ENCODE results near the gene RUBCNL. TPM values are rescaled to one million over a fixed set of nuclear protein-coding genes. Genes with fewer than 3 reads are reported as not detected.

Gene RUBCNL
- total and polyA plus RNA-seq, 2 of the 4 experiments (the other 2 are of a cell fraction) = 0.03 TPM; not detected in 1

GRCh38 chr13:46402178-46402577 is 15.1 kb upstream of the RUBCNL start (continued):
- TF ChIP-seq MXI1 (IDR thresholded peaks at IDR 0.05; ENCODE audit: borderline replicate concordance, low read depth, low read length) (no peak), NFE2L2 (IDR thresholded peaks at IDR 0.05; ENCODE audit: low read depth, low read length) (no peak), RFX5 (IDR thresholded peaks at IDR 0.05; ENCODE audit: low read depth, low read length) (no peak)

DNA sequence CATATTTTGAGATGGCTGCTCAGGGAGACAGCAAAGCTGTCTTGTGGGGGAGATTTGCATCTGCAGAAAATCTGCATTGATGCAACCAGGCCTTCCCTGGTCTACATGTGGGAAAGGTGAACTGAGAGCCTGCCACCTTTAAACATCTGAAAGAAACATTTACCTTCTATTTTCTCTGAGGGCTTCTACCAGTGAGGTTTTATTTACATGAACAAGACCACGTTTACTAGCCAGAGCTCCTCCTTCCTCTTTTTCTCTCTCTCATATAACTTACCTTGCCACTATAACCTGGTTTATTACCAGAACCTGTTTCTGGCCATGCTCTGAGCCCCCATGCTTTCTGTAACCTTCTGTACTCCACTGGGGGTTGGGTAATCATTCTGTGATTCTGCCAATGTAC is 14.4 kb upstream of the RUBCNL start:
- H2BK5ac ChIP-seq (ENCODE audit: low read depth, low read length, poor library complexity, severe bottlenecking) = no peak overlapping the region
- H3K23ac ChIP-seq (ENCODE audit: low read depth, low read length) = no peak overlapping the region
- H2BK120ac ChIP-seq (ENCODE audit: low read depth, low read length) = no peak overlapping the region
- H3K18ac ChIP-seq (ENCODE audit: low read depth, low read length) = no peak overlapping the region
- H3K9me1 ChIP-seq (ENCODE audit: insufficient read depth, low read length) = no peaks in the 10 kb centered on the region
- H3K27me3 ChIP-seq (ENCODE audit: control insufficient read depth, insufficient read depth, low read length) = no peaks in the 10 kb centered on the region; the same call in 1 of the 2 replicates
- no peak overlapping the region for H4K5ac ChIP-seq (ENCODE audit: low read depth, low read length)
- intact Hi-C loops (cut with micrococcal nuclease) = no loop called here
- H2AK9ac ChIP-seq (replicated peaks; ENCODE audit: low read depth, low read length, poor library complexity) = no peak overlapping the region
- no peak overlapping the region for H4K91ac ChIP-seq (ENCODE audit: insufficient read depth, low read depth, low read length)
- no peak overlapping the region for H3K4me2 ChIP-seq (ENCODE audit: low read depth, low read length)
- H3K79me1 ChIP-seq (ENCODE audit: low read depth in 1 of 2, low read length in 2 of 2) = no peaks in the 10 kb centered on the region
- no peaks in the 10 kb centered on the region for H4K20me1 ChIP-seq (ENCODE audit: insufficient read depth, low read length)
- ATAC-seq (ENCODE audit: low read depth) (no peak), DNase-seq (no peak)
- WGBS, 2 experiments (ENCODE audit: extremely low coverage in 2 of 2, insufficient read length in 1 of 2) = 0% methylated on average over 1 of the region's 1 CpG; no CpG with 5 or more reads in 1 of the 2 experiments
- H2BK15ac ChIP-seq (ENCODE audit: low read depth, low read length) = no peak overlapping the region
- H3K9me3 ChIP-seq (ENCODE audit: control insufficient read depth, insufficient read depth, low read length) = no peaks in the 10 kb centered on the region
- CTCF ChIA-PET = no interaction called here
- H3K9ac ChIP-seq (ENCODE audit: low read depth, low read length) = no peak overlapping the region
- no peak overlapping the region for H3K14ac ChIP-seq (replicated peaks; ENCODE audit: low read depth, low read length)
- H4K8ac ChIP-seq (ENCODE audit: low read depth in 2 of 2, low read length in 2 of 2) = no peak overlapping the region
- no peak overlapping the region for H2AK5ac ChIP-seq (ENCODE audit: low read depth, low read length)
- H2AFZ ChIP-seq (replicated peaks; ENCODE audit: low read length, poor library complexity) = no peak overlapping the region
- POLR2A ChIA-PET (ENCODE audit: unreplicated experiment) = no interaction called here
- H3K36me3 ChIP-seq (ENCODE audit: control insufficient read depth, insufficient read depth, low read length) = no peaks in the 10 kb centered on the region
- in situ Hi-C loops (cut with MboI; ENCODE audit: low sequenced_read_pairs) = no loop called here
- H3K4me1 ChIP-seq (ENCODE audit: control insufficient read depth, insufficient read depth, low read length) = no peaks in the 10 kb centered on the region
- TF ChIP-seq RAD21 (IDR thresholded peaks at IDR 0.05; ENCODE audit: low read length) (no peak), CEBPB (IDR thresholded peaks at IDR 0.05; ENCODE audit: low read depth, low read length) (no peak), RCOR1 (IDR thresholded peaks at IDR 0.05; ENCODE audit: insufficient replicate concordance, low read length) (no peak), MXI1 (IDR thresholded peaks at IDR 0.05; ENCODE audit: borderline replicate concordance, low read depth, low read length) (no peak), SMC3 (IDR thresholded peaks at IDR 0.05; ENCODE audit: low read depth, low read length) (no peak), POLR2A (IDR thresholded peaks at IDR 0.05; ENCODE audit: low read depth, low read length) (no peak), MAZ (IDR thresholded peaks at IDR 0.05; ENCODE audit: borderline replicate concordance, low read depth, low read length) (no peak), FOS (IDR thresholded peaks at IDR 0.05; ENCODE audit: low read depth, low read length) (no peak), ELK1 (IDR thresholded peaks at IDR 0.05; ENCODE audit: borderline replicate concordance, low read depth, low read length) (no peak), CHD1 (IDR thresholded peaks at IDR 0.05; ENCODE audit: low read depth, low read length) (no peak)
- no peak overlapping the region for H2BK20ac ChIP-seq (ENCODE audit: low read depth, low read length)
- H3K27ac ChIP-seq (ENCODE audit: insufficient read depth, low read length) = no peak overlapping the region
- H3K56ac ChIP-seq (ENCODE audit: extremely low read depth, insufficient read depth, low read length) = no peak overlapping the region
- no peak overlapping the region for H3K4me3 ChIP-seq (ENCODE audit: insufficient read depth, low read depth, low read length)
- BruUV-seq (replicated peaks) = no TSS peak
- H3K4ac ChIP-seq (ENCODE audit: low read depth, low read length) = no peak overlapping the region
- dilution Hi-C loops (cut with HindIII; ENCODE audit: low sequenced_read_pairs, unreplicated experiment) = no loop called here

All from IMR-90 (cell line).